Measurements from ENCODE around the gene UBXN10.

- no peak for TF ChIP-seq CTCF (IDR thresholded peaks at IDR 0.05)
- no peak for TF ChIP-seq POLR2A (IDR thresholded peaks at IDR 0.05)
Measured at GRCh38 chr1:20228314-20228825, 42.5 kb downstream of the UBXN10 start.
